DOHH2 (cell line): ENCODE results near the gene MANEA.

Source experiments
- EZH2phosphoT487 ChIP-seq: fragments of 200-600 bp; sonication (generic); IDR thresholded peaks from 2 replicates; pipeline ENCODE4 v1.6.1; 2017; ENCODE audit warnings: borderline replicate concordance, mild to moderate bottlenecking, antibody characterized with exemption, low read length, moderate library complexity, mixed read lengths
- TF ChIP-seq, protein P1 (sequence below): fragments of 200-600 bp; sonication (generic); IDR thresholded peaks from one replicate; pipeline ENCODE4 v1.5.1; 2014; ENCODE audit warnings: antibody characterized with exemption, mild to moderate bottlenecking, low read depth, low read length; ENCODE audit not compliant: poor library complexity, severe bottlenecking

DNA sequence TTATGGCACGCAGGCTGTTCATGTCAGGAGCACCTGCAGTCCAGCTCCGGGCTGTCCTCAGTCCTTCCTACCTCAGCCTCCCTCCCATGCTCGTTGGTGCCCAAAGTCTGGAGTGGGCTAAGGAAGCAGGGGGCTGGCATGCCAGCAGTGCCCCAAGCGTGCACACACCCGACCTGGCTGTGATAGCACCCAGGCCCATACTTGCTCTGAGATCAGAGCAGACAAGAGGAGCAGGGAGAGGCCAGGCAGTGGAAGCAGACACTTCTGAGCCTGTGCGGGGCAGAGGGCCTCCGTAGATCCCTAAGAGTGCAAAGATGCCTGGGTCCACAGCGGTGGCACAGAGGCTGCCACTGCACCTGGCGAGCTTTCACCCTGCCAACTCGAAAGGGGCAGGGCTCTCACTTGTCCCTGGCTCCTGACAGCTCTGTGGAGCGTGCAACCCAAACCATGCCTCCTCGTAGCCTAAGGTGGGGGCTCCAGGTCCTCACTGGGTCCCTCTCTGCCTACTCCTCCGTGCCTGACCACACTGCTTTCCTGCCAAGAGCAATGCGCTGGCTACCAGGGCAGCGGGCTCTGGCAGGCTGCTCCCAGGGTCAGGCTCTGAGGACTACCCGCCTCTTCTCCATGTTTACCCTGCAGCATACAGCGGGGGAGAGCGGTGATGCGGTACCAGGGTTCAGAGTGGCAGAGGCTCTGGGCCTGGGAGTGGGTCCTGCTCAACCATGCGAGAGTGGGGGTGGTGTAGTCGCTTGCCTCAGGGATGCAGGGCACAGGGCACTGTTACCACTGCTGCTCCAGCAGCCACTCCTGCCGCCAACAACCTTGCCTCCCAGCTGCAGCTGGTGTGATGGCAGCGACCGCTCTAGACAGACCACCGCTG lies 59.5 kb downstream of the MANEA start:
- TF ChIP-seq, protein P1, sequence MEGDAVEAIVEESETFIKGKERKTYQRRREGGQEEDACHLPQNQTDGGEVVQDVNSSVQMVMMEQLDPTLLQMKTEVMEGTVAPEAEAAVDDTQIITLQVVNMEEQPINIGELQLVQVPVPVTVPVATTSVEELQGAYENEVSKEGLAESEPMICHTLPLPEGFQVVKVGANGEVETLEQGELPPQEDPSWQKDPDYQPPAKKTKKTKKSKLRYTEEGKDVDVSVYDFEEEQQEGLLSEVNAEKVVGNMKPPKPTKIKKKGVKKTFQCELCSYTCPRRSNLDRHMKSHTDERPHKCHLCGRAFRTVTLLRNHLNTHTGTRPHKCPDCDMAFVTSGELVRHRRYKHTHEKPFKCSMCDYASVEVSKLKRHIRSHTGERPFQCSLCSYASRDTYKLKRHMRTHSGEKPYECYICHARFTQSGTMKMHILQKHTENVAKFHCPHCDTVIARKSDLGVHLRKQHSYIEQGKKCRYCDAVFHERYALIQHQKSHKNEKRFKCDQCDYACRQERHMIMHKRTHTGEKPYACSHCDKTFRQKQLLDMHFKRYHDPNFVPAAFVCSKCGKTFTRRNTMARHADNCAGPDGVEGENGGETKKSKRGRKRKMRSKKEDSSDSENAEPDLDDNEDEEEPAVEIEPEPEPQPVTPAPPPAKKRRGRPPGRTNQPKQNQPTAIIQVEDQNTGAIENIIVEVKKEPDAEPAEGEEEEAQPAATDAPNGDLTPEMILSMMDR, result no peak
- TF ChIP-seq EZH2phosphoT487, result no peak
